Testis (tissue), 2 donors: ENCODE data around the gene GPC6.

Source experiments
- CTCF ChIP-seq, 3 experiments: fragments of 450-650 bp in 2 of 3; fragments of 200-600 bp in 1 of 3; sonication (generic) in 1 of 3; IDR thresholded peaks; one replicate each; pipeline ENCODE4 v1.5.1; 2016 to 2019; ENCODE audit warnings: antibody characterized with exemption in 3 of 3, mild to moderate bottlenecking in 2 of 3, moderate library complexity in 1 of 3
- POLR2A ChIP-seq: fragments of 450-650 bp; IDR thresholded peaks from one replicate; pipeline ENCODE4 v1.6.1; 2017; ENCODE audit warnings: antibody characterized with exemption, mild to moderate bottlenecking, moderate library complexity

GRCh38 chr13:94079876-94080275 is 853.3 kb downstream of the GPC6 start:
- TF ChIP-seq CTCF (IDR thresholded peaks at IDR 0.05) = no peak
- no peak for TF ChIP-seq POLR2A
